GM12891 (cell line): ENCODE results near the gene CST3.
A peak's percentile ranks its signal among the peaks of the same experiment; 100 is the strongest.

Experiments
- DNase-seq: peaks from one replicate; pipeline ENCODE4 v3.0.0; 2011; ENCODE audit warnings: low spot score; ENCODE audit not compliant: insufficient read length
- FAIRE-seq: peaks from 2 replicates; lab custom pipeline; 2011; peaks lifted over from hg19 to GRCh38; lab: Jason Lieb, UNC
- PAX5 ChIP-seq: IDR thresholded peaks from 2 replicates; pipeline ENCODE4 v1.6.1; 2011; ENCODE audit warnings: low read length, moderate library complexity, mild to moderate bottlenecking; ENCODE audit not compliant: insufficient read depth, severe bottlenecking
- POLR2A ChIP-seq: IDR thresholded peaks from 2 replicates; pipeline ENCODE4 v1.6.1; 2011; ENCODE audit warnings: low read depth, low read length, control low read depth
- POLR2AphosphoS5 ChIP-seq: IDR thresholded peaks from 2 replicates; pipeline ENCODE4 v1.6.1; 2011; ENCODE audit warnings: low read depth, low read length, control low read depth
- POU2F2 ChIP-seq: IDR thresholded peaks from 2 replicates; pipeline ENCODE4 v1.6.1; 2011; ENCODE audit warnings: low read depth, mild to moderate bottlenecking, control low read depth, low read length, moderate library complexity
- SPI1 ChIP-seq: IDR thresholded peaks from 2 replicates; pipeline ENCODE4 v1.6.1; 2011; ENCODE audit warnings: low read depth, low read length, control low read depth
- TAF1 ChIP-seq: IDR thresholded peaks from 2 replicates; pipeline ENCODE4 v1.6.1; 2011; ENCODE audit warnings: low read depth, low read length, control low read depth

The CST3 gene

GRCh38 chr20:23631226-23631822, 6.4 kb downstream of the CST3 start:
- DNase-seq (no peak), FAIRE-seq (no peak)
- TF ChIP-seq POLR2AphosphoS5 (no peak), PAX5 (no peak), SPI1 (no peak), POLR2A (no peak), TAF1 (no peak), POU2F2 (no peak)

- no peak for DNase-seq
- TF ChIP-seq POLR2AphosphoS5 (no peak), POU2F2 (no peak), PAX5 (no peak), SPI1 (no peak), TAF1 (no peak), POLR2A (no peak)
- FAIRE-seq = no peak
Measured at GRCh38 chr20:23630392-23630849, 7.3 kb downstream of the CST3 start.

GRCh38 chr20:23629542-23630391, 8.0 kb downstream of the CST3 start:
- FAIRE-seq (no peak), DNase-seq (no peak)
- TF ChIP-seq POLR2A = no peak
- 0 out of 2 replicates have a peak, but pooled peaks have one; percentile 7 for TF ChIP-seq SPI1
- no peak for TF ChIP-seq PAX5

- no peak for FAIRE-seq
- TF ChIP-seq TAF1 (no peak), PAX5 (no peak), POLR2A (no peak), POU2F2 (no peak), POLR2AphosphoS5 (no peak), SPI1 (no peak)
- no peak for DNase-seq
Measured at GRCh38 chr20:23629017-23629541, 8.7 kb downstream of the CST3 start.

GRCh38 chr20:23628402-23629016, 9.2 kb downstream of the CST3 start:
- DNase-seq (no peak), FAIRE-seq (no peak)
- TF ChIP-seq POLR2A (no peak), PAX5 (no peak), SPI1 (no peak), POU2F2 (no peak), TAF1 (no peak), POLR2AphosphoS5 (no peak)

- DNase-seq = no peak
- no peak for FAIRE-seq
- TF ChIP-seq POLR2A (no peak), TAF1 (no peak), POU2F2 (no peak), SPI1 (no peak), PAX5 (no peak), POLR2AphosphoS5 (no peak)
Measured at GRCh38 chr20:23627501-23627900, 10.3 kb downstream of the CST3 start.

DNA sequence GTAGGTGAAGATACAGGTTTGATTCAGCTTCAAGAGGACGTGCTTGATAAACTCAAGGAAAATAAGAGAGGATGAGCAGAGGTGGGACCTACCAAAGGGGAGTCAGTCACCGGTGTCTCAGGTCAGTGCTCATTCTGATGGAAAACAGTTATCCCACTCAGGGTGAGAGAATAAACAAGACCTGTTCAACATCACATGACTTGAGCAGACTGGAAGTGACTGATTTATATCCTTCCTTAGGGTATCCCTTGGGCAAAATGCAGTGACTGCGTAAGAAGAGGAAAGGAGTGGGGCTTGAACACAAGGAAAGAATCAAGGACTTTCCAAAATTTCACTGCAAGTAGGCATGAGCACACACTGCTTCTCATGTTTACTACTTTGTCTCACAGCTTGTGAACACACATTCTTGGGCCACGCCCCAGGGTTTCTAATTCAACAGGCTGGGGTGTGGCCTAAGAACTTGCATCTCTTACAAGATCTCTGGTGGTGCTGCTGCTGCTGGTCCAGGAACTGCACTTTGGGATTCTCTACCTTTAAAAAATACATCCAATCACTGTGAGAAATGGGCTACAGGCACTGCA, 11.6 kb downstream of the CST3 start:
- TF ChIP-seq POU2F2 (no peak), POLR2A (no peak), POLR2AphosphoS5 (no peak), TAF1 (no peak), SPI1 (no peak), PAX5 (no peak)
- DNase-seq (no peak), FAIRE-seq (no peak)

- FAIRE-seq (peak; percentile 87), DNase-seq (no peak)
- TF ChIP-seq SPI1 (no peak), POLR2A (no peak), POLR2AphosphoS5 (no peak), TAF1 (no peak), POU2F2 (peak; percentile 96), PAX5 (no peak)
Measured at GRCh38 chr20:23625236-23625964, 12.4 kb downstream of the CST3 start.
